A549 (cell line): ENCODE data around the gene RDH11. TPM values are rescaled to one million over a fixed set of nuclear protein-coding genes. Genes with fewer than 3 reads are reported as not detected.
A peak's percentile ranks its signal among the peaks of the same experiment; 100 is the strongest.
"Not testable (repeated sequence)": the region's sequence is repeated elsewhere in the genome, so short reads cannot be mapped to it uniquely, and the experiment has no call there.

Source experiments
- ATAC-seq, 2 experiments: fragments of 200-7000 bp in 1 of 2; fragments of >200 bp in 1 of 2; cut with Nextera tagmentation in 1 of 2; cut with Tn5 transposase in 1 of 2; 3 replicates each; pipeline versions ENCODE4 v1.8.0 to v1.9.1; 2018 to 2020; ENCODE audit warnings: mild to moderate bottlenecking in 1 of 2, moderate library complexity in 1 of 2
- CTCF ChIA-PET: fragments of 300-600 bp; sonication (Branson Sonifier 250); formaldehyde crosslinking; extraction: SDS; loops from one replicate; lab custom pipeline; 2021; ENCODE audit warnings: antibody characterized with exemption, inconsistent platforms; lab: Yijun Ruan, JAX
- POLR2A ChIA-PET: fragments of 350-600 bp; formaldehyde crosslinking; extraction: SDS; loops from one replicate; lab custom pipeline; 2021; ENCODE audit warnings: antibody characterized with exemption, inconsistent platforms; lab: Yijun Ruan, JAX
- DNase-seq, 2 experiments: peaks; one replicate each; pipeline versions ENCODE4 v3.0.0 to v3.0.0-alpha.2; 2011 to 2016; ENCODE audit warnings: low read depth in 1 of 2, low spot score in 1 of 2
- FAIRE-seq: peaks from 2 replicates; lab custom pipeline; 2011; peaks lifted over from hg19 to GRCh38; lab: Jason Lieb, UNC
- H3K27ac ChIP-seq, 2 experiments: fragments of >200 bp; sonication (Bioruptor Twin); formaldehyde crosslinking; 3 replicates each; pipeline ENCODE4 v1.5.1; 2016 to 2017
- H3K4me1 ChIP-seq: fragments of >200 bp; sonication (Bioruptor Twin); formaldehyde crosslinking; 3 replicates; pipeline ENCODE4 v1.6.1; 2016
- H3K4me2 ChIP-seq: fragments of >200 bp; sonication (Bioruptor Twin); formaldehyde crosslinking; 3 replicates; pipeline ENCODE4 v1.6.1; 2016
- H3K4me3 ChIP-seq: fragments of >200 bp; sonication (Bioruptor Twin); formaldehyde crosslinking; 3 replicates; pipeline ENCODE4 v1.5.1; 2016
- H3K9me3 ChIP-seq: fragments of >200 bp; sonication (Bioruptor Twin); formaldehyde crosslinking; 3 replicates; pipeline ENCODE4 v1.6.1; 2016
- CBX2 ChIP-seq: fragments of 200-600 bp; sonication (generic); IDR thresholded peaks from 2 replicates; pipeline ENCODE4 v1.6.1; 2016; ENCODE audit warnings: low read depth, mild to moderate bottlenecking, borderline replicate concordance
- CHD2 ChIP-seq: fragments of 150-350 bp; IDR thresholded peaks from 2 replicates; pipeline ENCODE4 v1.6.1; 2014; ENCODE audit warnings: low read length; ENCODE audit not compliant: partially characterized antibody
- ESRRA ChIP-seq: fragments of 150-350 bp; IDR thresholded peaks from 2 replicates; pipeline ENCODE4 v1.6.1; 2014; ENCODE audit warnings: mild to moderate bottlenecking, low read length, borderline replicate concordance
- FOSB ChIP-seq: fragments of 250-450 bp; sonication (Bioruptor Pico); IDR thresholded peaks from 2 replicates; pipeline ENCODE4 v1.5.0; 2020; ENCODE audit warnings: mild to moderate bottlenecking, moderate library complexity
- FOSL2 ChIP-seq, 2 experiments: fragments of 450-650 bp in 1 of 2; fragments of >200 bp in 1 of 2; sonication (Bioruptor Twin) in 1 of 2; formaldehyde crosslinking; IDR thresholded peaks; 2 replicates each; pipeline versions ENCODE4 v1.5.0 to v1.6.1; 2016 to 2020; ENCODE audit warnings: mild to moderate bottlenecking in 1 of 2, moderate library complexity in 1 of 2
- GATA3 ChIP-seq: IDR thresholded peaks from 2 replicates; pipeline ENCODE4 v1.6.1; 2012; ENCODE audit warnings: borderline replicate concordance
- HDAC2 ChIP-seq: fragments of 200-600 bp; sonication (generic); IDR thresholded peaks from 2 replicates; pipeline ENCODE4 v1.6.1; 2016
- HOXB5 ChIP-seq: fragments of 250-450 bp; sonication (Bioruptor Pico); IDR thresholded peaks from 2 replicates; pipeline ENCODE4 v1.5.0; 2020; ENCODE audit warnings: mild to moderate bottlenecking, moderate library complexity
- JUN ChIP-seq, 2 experiments: fragments of >200 bp; sonication (Bioruptor Twin); formaldehyde crosslinking; IDR thresholded peaks; 2 replicates in 1 of 2; 3 replicates in 1 of 2; pipeline ENCODE4 v1.6.1; 2016 to 2017
- MYC ChIP-seq: IDR thresholded peaks from 2 replicates; pipeline ENCODE4 v1.6.1; 2012; ENCODE audit warnings: mild to moderate bottlenecking, inconsistent platforms, low read length, improper control_type of control experiment, borderline replicate concordance
- NPAS2 ChIP-seq: fragments of 250-450 bp; sonication (Bioruptor Pico); IDR thresholded peaks from 2 replicates; pipeline ENCODE4 v1.8.0; 2022; ENCODE audit warnings: mild to moderate bottlenecking, moderate library complexity, borderline replicate concordance
- RARB ChIP-seq: fragments of 250-450 bp; sonication (Bioruptor Pico); IDR thresholded peaks from 2 replicates; pipeline ENCODE4 v1.8.0; 2021; ENCODE audit warnings: mild to moderate bottlenecking, moderate library complexity
- SMC3 ChIP-seq: fragments of >200 bp; sonication (Bioruptor Twin); formaldehyde crosslinking; IDR thresholded peaks from 3 replicates; pipeline ENCODE4 v1.6.1; 2018; ENCODE audit warnings: inconsistent platforms
- TFCP2L1 ChIP-seq: fragments of 250-450 bp; sonication (Bioruptor Pico); IDR thresholded peaks from 2 replicates; pipeline ENCODE4 v1.5.0; 2021; ENCODE audit warnings: mild to moderate bottlenecking
- TP53 ChIP-seq: fragments of 250-450 bp; sonication (Bioruptor Pico); IDR thresholded peaks from 2 replicates; pipeline ENCODE4 v1.5.0; 2021; ENCODE audit warnings: mild to moderate bottlenecking, moderate library complexity
- WGBS: methylation state at CpG from one replicate; pipeline ENCODE4 v1.1.6; 2017; ENCODE audit errors: missing lambda C conversion rate; 5-methylcytosine and 5-hydroxymethylcytosine counted together
- polyA plus RNA-seq, 4 experiments: library from polyadenylated mRNA; depleted of rRNA in 3 of 4; stranded (reverse); fragments of >200 nt; fragmentation: RNase III in 1 of 4; extraction: RNeasy Plus Mini Kit Qiagen cat#74134 plus additional on column Dnase treatment in 1 of 4; gene quantifications; 2 replicates in 3 of 4; 3 replicates in 1 of 4; pipeline ENCODE4 v1.2.3, GENCODE V29; 2011 to 2017
- TF ChIP-seq, protein P1 (sequence below): IDR thresholded peaks from 2 replicates; pipeline ENCODE4 v1.6.1; 2012; ENCODE audit warnings: low read depth, borderline replicate concordance
- TF ChIP-seq, protein P2 (sequence below): fragments of 250-450 bp; sonication (Bioruptor Pico); IDR thresholded peaks from 2 replicates; pipeline ENCODE4 v1.5.0; 2021; ENCODE audit warnings: mild to moderate bottlenecking, moderate library complexity, borderline replicate concordance

RDH11 gene
- polyA plus RNA-seq, 2 of the 4 experiments (the other 2 are of a cell fraction) = 85.7 to 132 TPM

DNA sequence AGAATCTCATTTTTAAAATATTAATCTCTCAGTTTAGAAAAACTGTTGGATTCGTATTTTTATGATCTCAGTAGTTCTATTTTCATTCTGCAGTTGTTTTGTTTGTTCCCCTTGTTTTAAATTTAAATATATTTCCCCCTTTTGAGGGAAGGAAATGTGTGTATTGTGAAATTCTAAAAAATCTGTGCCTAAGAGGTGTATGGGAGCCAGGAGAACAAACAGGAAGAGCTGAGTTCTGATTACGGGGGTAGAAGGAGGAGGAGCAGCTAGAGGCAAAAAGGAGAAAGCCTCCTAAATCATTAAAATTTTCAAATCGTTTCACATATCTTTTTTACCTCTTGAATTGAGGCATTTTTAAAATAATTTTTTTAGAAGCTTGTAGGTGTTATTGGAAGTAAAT is 8.4 kb upstream of the RDH11 start (continued):
- TF ChIP-seq CBX2 = no peak
- no peak for TF ChIP-seq RARB (CRISPR knock-in tag)
- no peak for TF ChIP-seq FOSL2 (IDR thresholded peaks at IDR 0.05)
- no peak for TF ChIP-seq FOSL2 (CRISPR knock-in tag; IDR thresholded peaks at IDR 0.05)

DNA sequence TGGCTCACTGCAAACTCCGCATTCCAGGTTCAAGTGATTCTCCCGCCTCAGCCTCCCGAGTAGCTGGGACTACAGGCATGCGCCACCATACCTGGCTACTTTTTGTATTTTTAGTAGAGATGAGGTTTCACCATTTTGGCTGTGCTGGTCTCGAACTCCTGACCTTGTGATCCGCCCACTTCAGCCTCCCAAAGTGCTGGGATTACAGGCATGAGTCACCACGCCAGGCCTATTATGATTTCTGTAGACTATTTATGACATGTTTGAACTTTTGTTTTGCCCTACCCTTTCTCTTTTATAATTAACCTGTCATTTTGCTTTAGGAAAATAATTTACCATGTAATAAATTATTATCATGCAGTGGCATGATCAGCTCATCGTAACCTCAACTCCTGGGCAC is 5.9 kb upstream of the RDH11 start, which contains the start of gene RDH12:
Gene RDH12, plus strand, starts transcription at position 395 of the 400 bp plus-strand sequence. CDS start 20,757 bp downstream, outside the sequence.
- H3K4me2 ChIP-seq = peak within 1 kb of the TSS; percentile 64

DNA sequence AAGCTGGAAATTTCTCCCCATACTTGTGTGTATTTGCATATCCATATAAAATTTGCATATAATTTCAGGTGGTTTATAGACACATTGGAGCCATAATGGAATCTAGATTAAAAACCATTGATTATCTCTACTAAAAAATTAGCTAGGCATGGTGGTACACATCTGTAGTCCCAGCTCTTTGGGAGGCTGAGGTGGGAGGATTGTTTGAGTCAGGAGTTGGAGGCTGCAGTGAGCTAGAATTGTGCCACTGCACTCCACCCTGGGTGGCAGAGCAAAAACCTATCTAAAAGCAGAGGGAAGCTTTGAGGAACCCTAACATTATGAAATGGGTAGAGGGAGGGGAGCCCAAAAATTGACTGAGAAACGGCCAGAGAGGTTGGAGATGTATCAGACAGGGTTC is 2.6 kb upstream of the RDH11 start:
- no peak overlapping the region for H3K4me3 ChIP-seq
- no peak overlapping the region for H3K27ac ChIP-seq
- TF ChIP-seq FOSB (CRISPR knock-in tag) (no peak), TP53 (CRISPR knock-in tag) (no peak), GATA3 (no peak), ESRRA (no peak), CHD2 (no peak), NPAS2 (CRISPR knock-in tag) (no peak), TFCP2L1 (CRISPR knock-in tag) (no peak), JUN (IDR thresholded peaks at IDR 0.05) (no peak)
- TF ChIP-seq, protein P1, sequence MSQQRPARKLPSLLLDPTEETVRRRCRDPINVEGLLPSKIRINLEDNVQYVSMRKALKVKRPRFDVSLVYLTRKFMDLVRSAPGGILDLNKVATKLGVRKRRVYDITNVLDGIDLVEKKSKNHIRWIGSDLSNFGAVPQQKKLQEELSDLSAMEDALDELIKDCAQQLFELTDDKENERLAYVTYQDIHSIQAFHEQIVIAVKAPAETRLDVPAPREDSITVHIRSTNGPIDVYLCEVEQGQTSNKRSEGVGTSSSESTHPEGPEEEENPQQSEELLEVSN = no peak
- no peak overlapping the region for H3K4me2 ChIP-seq
- 26% methylated on average over 1 of the region's 1 CpG for WGBS
- FAIRE-seq (no peak), ATAC-seq (no peak), DNase-seq (no peak)
- H3K4me1 ChIP-seq = peaks cover 29% of the 10 kb centered on the region
- no peaks in the 10 kb centered on the region for H3K9me3 ChIP-seq
- CTCF ChIA-PET = interaction anchor here (0.7 to 2.1 kb wide), 7 partner anchors 9 to 271 kb away, joined by 3 to 9 read pairs (median 3); no protein-coding TSS in a partner anchor
- POLR2A ChIA-PET = no interaction called here

More for the DNA sequence above, 5.9 kb upstream of the RDH11 start, which contains the start of gene RDH12:
- WGBS = 82% methylated on average over 8 of the region's 8 CpGs
- Histone ChIP-seq H3K4me1 (peaks cover 28% of the 10 kb centered on the region), H3K27ac (peak within 1 kb of the TSS; percentile 61 to 68)
- ATAC-seq; H3K9me3 ChIP-seq; H3K4me3 ChIP-seq; POLR2A ChIA-PET; FAIRE-seq; DNase-seq; TF ChIP-seq FOSL2 (IDR thresholded peaks at IDR 0.05): not testable (repeated sequence)
- CTCF ChIA-PET = interaction anchor here (1.1 to 6.9 kb wide), 6 partner anchors 10 to 274 kb away, joined by 4 to 267 read pairs (median 24); partner anchors contain the start of genes ARG2 and PIGH
- TF ChIP-seq FOSL2 (CRISPR knock-in tag; IDR thresholded peaks at IDR 0.05) = peak; percentile 38; the same call in 1 of the 2 replicates

DNA sequence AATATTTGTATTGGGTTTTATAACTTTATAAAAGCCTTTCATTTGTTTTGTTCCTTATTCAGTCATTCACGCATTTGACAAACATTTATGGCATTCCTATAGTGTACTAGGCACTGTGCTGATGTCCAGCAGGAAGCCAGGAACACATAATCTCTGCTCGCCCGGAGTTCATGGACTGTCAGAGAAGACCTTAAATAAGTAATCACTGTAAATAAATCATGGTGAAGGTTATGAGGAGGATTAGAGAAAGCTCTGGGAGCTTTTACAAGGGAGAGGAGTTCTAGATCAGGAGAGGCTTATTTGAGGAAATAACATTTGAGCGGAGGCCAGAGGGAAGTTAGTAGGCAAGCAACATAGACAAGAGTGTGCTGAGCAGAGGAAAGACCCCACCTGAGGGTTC is 1.4 kb upstream of the RDH11 start:
- ChIA-PET POLR2A (no interaction called here), CTCF (interaction anchor here (1.7 to 2.1 kb wide), 2 partner anchors 10 to 113 kb away, joined by 3 to 9 read pairs; no protein-coding TSS in a partner anchor)
- TF ChIP-seq JUN (IDR thresholded peaks at IDR 0.05) (no peak), HDAC2 (no peak), HOXB5 (CRISPR knock-in tag) (no peak), MYC (no peak), SMC3 (no peak)
- TF ChIP-seq, protein P1 = no peak
- TF ChIP-seq, protein P2, sequence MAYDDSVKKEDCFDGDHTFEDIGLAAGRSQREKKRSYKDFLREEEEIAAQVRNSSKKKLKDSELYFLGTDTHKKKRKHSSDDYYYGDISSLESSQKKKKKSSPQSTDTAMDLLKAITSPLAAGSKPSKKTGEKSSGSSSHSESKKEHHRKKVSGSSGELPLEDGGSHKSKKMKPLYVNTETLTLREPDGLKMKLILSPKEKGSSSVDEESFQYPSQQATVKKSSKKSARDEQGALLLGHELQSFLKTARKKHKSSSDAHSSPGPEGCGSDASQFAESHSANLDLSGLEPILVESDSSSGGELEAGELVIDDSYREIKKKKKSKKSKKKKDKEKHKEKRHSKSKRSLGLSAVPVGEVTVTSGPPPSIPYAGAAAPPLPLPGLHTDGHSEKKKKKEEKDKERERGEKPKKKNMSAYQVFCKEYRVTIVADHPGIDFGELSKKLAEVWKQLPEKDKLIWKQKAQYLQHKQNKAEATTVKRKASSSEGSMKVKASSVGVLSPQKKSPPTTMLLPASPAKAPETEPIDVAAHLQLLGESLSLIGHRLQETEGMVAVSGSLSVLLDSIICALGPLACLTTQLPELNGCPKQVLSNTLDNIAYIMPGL = no peak
- H3K4me3 ChIP-seq = no peak overlapping the region
- DNase-seq (no peak), ATAC-seq (no peak), FAIRE-seq (no peak)
- peaks cover 33% of the 10 kb centered on the region for H3K4me1 ChIP-seq
- no peak overlapping the region for H3K27ac ChIP-seq
- H3K9me3 ChIP-seq = no peaks in the 10 kb centered on the region
- H3K4me2 ChIP-seq = no peak overlapping the region
- 94% methylated on average over 4 of the region's 4 CpGs for WGBS
